GM12873 (cell line): Measurements from ENCODE around the gene PLB1.

Source experiments
- TF ChIP-seq, protein P1 (sequence below): IDR thresholded peaks from 2 replicates; pipeline ENCODE4 v1.5.1; 2012; ENCODE audit warnings: low read depth, mild to moderate bottlenecking, moderate library complexity, low read length, control low read depth; ENCODE audit not compliant: insufficient read depth; ENCODE audit errors: missing control alignments

Gene PLB1

DNA sequence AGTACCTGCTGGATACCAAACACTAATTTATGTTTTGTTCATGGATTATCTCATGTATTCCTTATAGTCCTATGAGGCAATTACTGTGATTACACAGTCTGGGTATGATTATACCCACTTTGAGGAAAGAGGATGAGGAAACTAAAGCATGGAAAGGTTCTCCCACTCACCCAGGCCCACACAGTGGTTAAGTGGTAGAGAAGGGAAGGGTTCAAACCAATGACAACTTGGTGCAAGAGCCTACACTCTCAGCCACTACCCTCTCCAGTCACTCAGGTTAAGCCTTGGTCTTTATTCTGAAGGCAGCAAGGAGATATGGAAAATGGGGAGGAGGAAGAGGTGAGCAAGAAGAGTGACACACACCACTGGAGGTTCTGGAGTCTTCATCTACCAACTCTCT lies 191.3 kb downstream of the PLB1 start:
- TF ChIP-seq, protein P1, sequence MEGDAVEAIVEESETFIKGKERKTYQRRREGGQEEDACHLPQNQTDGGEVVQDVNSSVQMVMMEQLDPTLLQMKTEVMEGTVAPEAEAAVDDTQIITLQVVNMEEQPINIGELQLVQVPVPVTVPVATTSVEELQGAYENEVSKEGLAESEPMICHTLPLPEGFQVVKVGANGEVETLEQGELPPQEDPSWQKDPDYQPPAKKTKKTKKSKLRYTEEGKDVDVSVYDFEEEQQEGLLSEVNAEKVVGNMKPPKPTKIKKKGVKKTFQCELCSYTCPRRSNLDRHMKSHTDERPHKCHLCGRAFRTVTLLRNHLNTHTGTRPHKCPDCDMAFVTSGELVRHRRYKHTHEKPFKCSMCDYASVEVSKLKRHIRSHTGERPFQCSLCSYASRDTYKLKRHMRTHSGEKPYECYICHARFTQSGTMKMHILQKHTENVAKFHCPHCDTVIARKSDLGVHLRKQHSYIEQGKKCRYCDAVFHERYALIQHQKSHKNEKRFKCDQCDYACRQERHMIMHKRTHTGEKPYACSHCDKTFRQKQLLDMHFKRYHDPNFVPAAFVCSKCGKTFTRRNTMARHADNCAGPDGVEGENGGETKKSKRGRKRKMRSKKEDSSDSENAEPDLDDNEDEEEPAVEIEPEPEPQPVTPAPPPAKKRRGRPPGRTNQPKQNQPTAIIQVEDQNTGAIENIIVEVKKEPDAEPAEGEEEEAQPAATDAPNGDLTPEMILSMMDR: no peak

DNA sequence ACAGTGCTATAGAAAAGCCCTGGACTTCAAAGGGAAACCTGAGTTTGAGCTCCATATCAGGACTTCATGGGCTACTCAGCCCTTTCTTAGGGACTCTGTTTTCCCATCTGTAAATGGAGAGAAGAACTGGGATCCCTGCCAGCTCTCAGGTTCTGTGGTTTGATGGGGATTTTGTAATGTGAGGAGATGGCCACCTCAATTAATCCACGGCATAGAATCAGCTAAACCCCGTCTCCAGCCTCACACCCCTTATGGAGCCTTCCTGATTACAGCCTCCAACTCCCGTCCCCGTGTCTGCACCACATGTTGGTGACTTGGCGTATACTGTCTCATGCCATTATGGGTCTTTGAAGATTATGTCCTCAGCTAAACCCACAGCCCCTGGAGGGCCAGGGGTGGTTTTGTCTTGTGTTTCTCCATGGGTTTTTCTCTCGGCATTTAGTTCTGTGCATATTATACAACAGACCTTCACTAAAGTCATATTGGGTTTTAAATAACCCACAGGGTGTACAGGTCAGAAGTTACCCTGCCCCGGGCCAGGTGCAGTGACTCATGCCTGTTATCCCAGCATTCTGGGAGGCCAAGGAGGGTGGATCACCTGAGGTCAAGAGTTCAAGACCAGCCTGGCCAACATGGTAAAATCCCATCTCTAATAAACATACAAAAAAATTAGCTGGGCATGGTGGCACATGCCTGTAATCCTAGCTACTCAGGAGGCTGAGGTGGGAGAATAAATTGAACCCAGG lies 192.0 kb downstream of the PLB1 start:
- TF ChIP-seq, protein P1: no peak

DNA sequence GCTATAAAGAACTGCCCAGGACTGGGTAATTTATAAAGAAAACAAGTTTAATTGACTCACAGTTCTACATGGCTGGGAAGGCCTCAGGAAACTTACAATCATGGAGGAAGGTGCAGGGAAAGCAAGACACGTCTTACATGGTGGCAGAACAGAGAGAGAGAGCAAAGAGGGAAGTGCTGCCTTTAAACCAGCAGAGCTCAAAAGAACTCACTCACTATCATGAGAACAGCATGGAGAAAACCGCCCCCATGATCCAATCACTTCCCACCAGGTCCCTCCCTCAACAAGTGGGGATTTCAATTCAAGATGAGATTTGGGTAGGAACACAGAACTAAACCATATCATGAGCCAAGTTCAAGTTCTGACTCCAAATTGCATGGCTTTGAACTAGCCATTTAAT lies 193.0 kb downstream of the PLB1 start:
- TF ChIP-seq, protein P1: no peak

DNA sequence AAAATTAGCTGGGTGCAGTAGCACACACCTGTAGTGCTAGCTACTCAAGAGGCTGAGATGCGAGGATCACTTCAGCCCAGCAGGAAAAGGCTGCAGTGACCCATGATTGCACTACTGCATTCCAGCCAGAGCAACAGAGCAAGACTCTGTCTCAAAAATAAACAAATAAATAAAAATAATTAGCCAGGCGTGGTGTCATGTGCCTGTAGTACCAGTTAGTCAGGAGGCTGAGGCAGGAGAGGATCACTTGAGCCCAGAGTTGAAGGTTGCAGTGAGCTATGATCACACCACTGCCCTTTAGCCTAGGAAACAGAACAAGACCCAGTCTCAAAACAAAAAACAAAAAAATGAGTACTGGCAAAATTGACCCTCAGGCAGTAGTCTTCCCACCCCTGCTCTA lies 193.9 kb downstream of the PLB1 start:
- TF ChIP-seq, protein P1: no peak

DNA sequence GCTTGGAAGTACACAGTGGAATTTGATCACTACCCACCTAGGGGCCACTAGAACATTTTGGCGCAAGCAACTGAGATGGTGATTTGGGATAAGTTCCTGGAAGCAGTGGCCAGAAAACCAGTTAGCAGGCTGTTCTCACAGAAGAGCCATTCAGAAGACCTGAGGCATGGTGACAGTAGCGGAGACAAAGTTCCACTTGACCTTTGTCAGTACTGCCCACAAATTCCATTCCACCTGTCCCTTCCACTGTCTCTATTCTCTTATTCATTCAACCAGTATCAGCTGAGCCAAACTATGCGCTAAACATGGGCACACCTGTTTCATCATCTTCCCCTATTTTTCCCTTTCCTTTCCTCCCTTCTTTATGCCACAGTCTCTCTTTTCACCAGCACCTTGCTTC lies 196.6 kb downstream of the PLB1 start:
- TF ChIP-seq, protein P1: no peak

DNA sequence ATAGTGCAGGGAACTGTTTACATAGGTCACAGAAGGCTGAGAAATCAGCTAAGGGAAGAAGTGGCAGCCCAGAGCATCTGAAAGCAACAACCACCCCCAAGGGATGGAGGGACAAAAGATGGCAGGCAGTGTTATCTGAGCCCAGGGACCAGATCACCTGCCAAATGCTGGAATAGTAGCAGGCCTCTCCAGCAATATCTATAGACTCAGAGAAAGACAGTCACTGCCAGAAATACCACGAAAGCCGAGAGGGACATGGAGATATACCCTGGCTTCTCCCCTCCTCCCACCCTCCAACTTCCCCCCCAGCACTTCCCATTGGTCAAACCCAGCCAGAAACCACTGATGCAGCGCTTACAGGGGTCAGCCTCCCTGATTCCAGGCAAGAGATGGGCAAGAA lies 197.4 kb downstream of the PLB1 start:
- TF ChIP-seq, protein P1: no peak
